ENCODE results near the gene USP31.

DNA sequence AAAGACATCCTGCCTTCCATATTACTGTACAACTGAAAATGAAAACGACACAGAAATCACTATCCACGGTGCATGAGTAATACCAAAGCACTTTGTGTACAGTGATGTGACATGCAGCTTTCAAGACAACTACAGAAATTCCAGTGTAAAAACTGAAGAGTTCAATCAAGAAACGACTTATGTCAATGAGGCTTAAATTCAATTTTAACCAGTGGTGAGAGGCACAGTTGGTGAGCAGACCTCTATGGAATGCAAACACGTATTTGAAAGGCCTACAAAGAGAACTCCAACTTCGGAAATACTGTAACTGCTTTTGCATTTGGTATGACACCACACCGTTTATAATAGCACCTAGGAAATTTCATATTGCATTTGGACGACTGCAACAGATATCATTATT, 87.6 kb downstream of the USP31 start:
- no peak for TF ChIP-seq EZH2 (IDR thresholded peaks at IDR 0.05; ENCODE audit: borderline replicate concordance)
- TF ChIP-seq, protein P1, sequence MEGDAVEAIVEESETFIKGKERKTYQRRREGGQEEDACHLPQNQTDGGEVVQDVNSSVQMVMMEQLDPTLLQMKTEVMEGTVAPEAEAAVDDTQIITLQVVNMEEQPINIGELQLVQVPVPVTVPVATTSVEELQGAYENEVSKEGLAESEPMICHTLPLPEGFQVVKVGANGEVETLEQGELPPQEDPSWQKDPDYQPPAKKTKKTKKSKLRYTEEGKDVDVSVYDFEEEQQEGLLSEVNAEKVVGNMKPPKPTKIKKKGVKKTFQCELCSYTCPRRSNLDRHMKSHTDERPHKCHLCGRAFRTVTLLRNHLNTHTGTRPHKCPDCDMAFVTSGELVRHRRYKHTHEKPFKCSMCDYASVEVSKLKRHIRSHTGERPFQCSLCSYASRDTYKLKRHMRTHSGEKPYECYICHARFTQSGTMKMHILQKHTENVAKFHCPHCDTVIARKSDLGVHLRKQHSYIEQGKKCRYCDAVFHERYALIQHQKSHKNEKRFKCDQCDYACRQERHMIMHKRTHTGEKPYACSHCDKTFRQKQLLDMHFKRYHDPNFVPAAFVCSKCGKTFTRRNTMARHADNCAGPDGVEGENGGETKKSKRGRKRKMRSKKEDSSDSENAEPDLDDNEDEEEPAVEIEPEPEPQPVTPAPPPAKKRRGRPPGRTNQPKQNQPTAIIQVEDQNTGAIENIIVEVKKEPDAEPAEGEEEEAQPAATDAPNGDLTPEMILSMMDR (IDR thresholded peaks at IDR 0.05; ENCODE audit: poor library complexity), result no peak

All from hepatocyte (in vitro differentiated cells).